KOPT-K1 (cell line): Measurements from ENCODE around the gene IGFBP2.

ENCODE experiments used
- H3K27ac ChIP-seq: fragments of 200-600 bp; sonication (generic); 2 replicates; pipeline ENCODE4 v1.5.1; 2016; ENCODE audit warnings: antibody characterized with exemption, mild to moderate bottlenecking, low read depth, low read length; ENCODE audit not compliant: poor library complexity, severe bottlenecking
- H3K36me3 ChIP-seq: fragments of 200-600 bp; sonication (generic); 2 replicates; pipeline ENCODE4 v1.5.1; 2017; ENCODE audit warnings: antibody characterized with exemption, mild to moderate bottlenecking, low read length, moderate library complexity; ENCODE audit not compliant: insufficient read depth
- H3K9me3 ChIP-seq: fragments of 200-600 bp; sonication (generic); 2 replicates; pipeline ENCODE4 v1.5.1; 2017; ENCODE audit warnings: antibody characterized with exemption, low read length, mild to moderate bottlenecking; ENCODE audit not compliant: insufficient read depth, poor library complexity, severe bottlenecking

IGFBP2 gene

GRCh38 chr2:216677439-216678097 is 44.3 kb downstream of the IGFBP2 start:
- H3K27ac ChIP-seq: no peak overlapping the region
- H3K9me3 ChIP-seq: no peaks in the 10 kb centered on the region
- no peaks in the 10 kb centered on the region for H3K36me3 ChIP-seq

GRCh38 chr2:216678098-216678465 is 44.9 kb downstream of the IGFBP2 start:
- Histone ChIP-seq H3K36me3 (no peaks in the 10 kb centered on the region), H3K27ac (no peak overlapping the region)

GRCh38 chr2:216678813-216679657 is 45.8 kb downstream of the IGFBP2 start:
- Histone ChIP-seq H3K9me3 (no peaks in the 10 kb centered on the region), H3K27ac (no peak overlapping the region), H3K36me3 (no peaks in the 10 kb centered on the region)

More at GRCh38 chr2:216678098-216678465, 44.9 kb downstream of the IGFBP2 start:
- no peaks in the 10 kb centered on the region for H3K9me3 ChIP-seq

- H3K36me3 ChIP-seq: no peaks in the 10 kb centered on the region
- no peaks in the 10 kb centered on the region for H3K9me3 ChIP-seq
- H3K27ac ChIP-seq: no peak overlapping the region
Measured at GRCh38 chr2:216679658-216680024, 46.4 kb downstream of the IGFBP2 start.

GRCh38 chr2:216680951-216681629 is 47.9 kb downstream of the IGFBP2 start:
- Histone ChIP-seq H3K36me3 (no peaks in the 10 kb centered on the region), H3K27ac (no peak overlapping the region), H3K9me3 (no peaks in the 10 kb centered on the region)

GRCh38 chr2:216681683-216682082 is 48.5 kb downstream of the IGFBP2 start:
- H3K27ac ChIP-seq: no peak overlapping the region
- H3K9me3 ChIP-seq: no peaks in the 10 kb centered on the region
- no peaks in the 10 kb centered on the region for H3K36me3 ChIP-seq

GRCh38 chr2:216683846-216684245 is 50.6 kb downstream of the IGFBP2 start:
- H3K27ac ChIP-seq: no peak overlapping the region
- H3K36me3 ChIP-seq: no peaks in the 10 kb centered on the region
- H3K9me3 ChIP-seq: no peaks in the 10 kb centered on the region

- H3K27ac ChIP-seq: no peak overlapping the region
- no peaks in the 10 kb centered on the region for H3K36me3 ChIP-seq
- no peaks in the 10 kb centered on the region for H3K9me3 ChIP-seq
Measured at GRCh38 chr2:216685327-216685875, 52.2 kb downstream of the IGFBP2 start.

- Histone ChIP-seq H3K27ac (no peak overlapping the region), H3K9me3 (no peaks in the 10 kb centered on the region), H3K36me3 (no peaks in the 10 kb centered on the region)
Measured at GRCh38 chr2:216687111-216687510, 53.9 kb downstream of the IGFBP2 start.

- H3K27ac ChIP-seq: no peak overlapping the region
- H3K9me3 ChIP-seq: no peaks in the 10 kb centered on the region
- no peaks in the 10 kb centered on the region for H3K36me3 ChIP-seq
Measured at GRCh38 chr2:216687646-216688045, 54.4 kb downstream of the IGFBP2 start.

- Histone ChIP-seq H3K36me3 (no peaks in the 10 kb centered on the region), H3K27ac (no peak overlapping the region), H3K9me3 (no peaks in the 10 kb centered on the region)
Measured at GRCh38 chr2:216688731-216689340, 55.6 kb downstream of the IGFBP2 start.

GRCh38 chr2:216689397-216689796 is 56.2 kb downstream of the IGFBP2 start:
- no peaks in the 10 kb centered on the region for H3K9me3 ChIP-seq
- H3K36me3 ChIP-seq: no peaks in the 10 kb centered on the region
- no peak overlapping the region for H3K27ac ChIP-seq

- H3K27ac ChIP-seq: no peak overlapping the region
- no peaks in the 10 kb centered on the region for H3K9me3 ChIP-seq
- no peaks in the 10 kb centered on the region for H3K36me3 ChIP-seq
Measured at GRCh38 chr2:216690456-216690852, 57.2 kb downstream of the IGFBP2 start.

- H3K36me3 ChIP-seq: no peaks in the 10 kb centered on the region
- no peaks in the 10 kb centered on the region for H3K9me3 ChIP-seq
- no peak overlapping the region for H3K27ac ChIP-seq
Measured at GRCh38 chr2:216690853-216691741, 57.9 kb downstream of the IGFBP2 start.
